NCI-H345 treated with DMSO at 0.1 percent for 48 hours (cell line): ENCODE measurements around the gene HOXA4.

Experiments
- DNase-seq: peaks from one replicate; lab custom pipeline; 2025; ENCODE audit not compliant: unreplicated experiment; lab: John Stamatoyannopoulos, UW

HOXA4 gene

DNA sequence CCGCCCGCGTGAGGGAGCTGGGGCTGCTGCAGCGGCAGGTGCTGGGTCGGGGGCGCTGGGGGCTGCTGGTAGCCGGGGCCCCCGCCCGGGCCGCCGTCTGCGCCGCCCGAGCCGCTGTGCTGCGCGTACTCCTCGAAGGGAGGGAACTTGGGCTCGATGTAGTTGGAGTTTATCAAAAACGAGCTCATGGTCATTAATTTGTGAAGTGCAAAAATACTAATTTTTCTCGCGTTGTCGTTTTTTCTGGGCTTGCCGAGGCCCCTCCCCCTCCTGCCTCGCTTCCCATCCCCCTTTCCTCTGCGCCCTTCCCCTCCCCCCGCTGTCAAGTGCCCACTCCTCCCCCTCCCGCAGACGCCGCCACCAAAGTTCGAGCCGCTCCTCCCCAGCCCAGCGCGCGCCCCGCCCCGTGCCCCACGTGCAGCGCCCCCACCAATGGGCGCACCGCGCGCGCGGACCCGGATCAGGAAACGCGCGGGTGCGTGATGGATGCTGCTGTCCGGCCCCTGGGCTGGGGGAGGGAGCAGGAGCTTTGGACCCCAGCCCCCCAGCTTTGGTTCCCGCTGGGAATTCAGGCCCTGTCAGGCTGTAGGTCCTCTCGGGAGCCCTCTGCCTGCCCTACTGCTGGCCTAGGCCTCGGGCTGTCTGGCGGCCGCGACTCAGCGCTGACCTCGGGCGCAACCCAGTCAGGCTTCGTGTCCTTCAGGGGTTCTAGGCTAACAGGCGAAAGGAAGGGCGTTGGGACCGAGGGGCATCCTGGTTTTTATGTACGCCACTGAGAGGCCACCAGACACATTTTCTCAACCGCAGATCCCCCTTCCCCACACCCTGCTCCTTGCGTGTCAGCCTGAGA is at the start of gene HOXA4:
HOXA4 (minus strand) TSS at position 218 of the 850 bp plus-strand sequence; CDS start at position 194, 24 bp downstream.
- DNase-seq, result peak; percentile 47

DNA sequence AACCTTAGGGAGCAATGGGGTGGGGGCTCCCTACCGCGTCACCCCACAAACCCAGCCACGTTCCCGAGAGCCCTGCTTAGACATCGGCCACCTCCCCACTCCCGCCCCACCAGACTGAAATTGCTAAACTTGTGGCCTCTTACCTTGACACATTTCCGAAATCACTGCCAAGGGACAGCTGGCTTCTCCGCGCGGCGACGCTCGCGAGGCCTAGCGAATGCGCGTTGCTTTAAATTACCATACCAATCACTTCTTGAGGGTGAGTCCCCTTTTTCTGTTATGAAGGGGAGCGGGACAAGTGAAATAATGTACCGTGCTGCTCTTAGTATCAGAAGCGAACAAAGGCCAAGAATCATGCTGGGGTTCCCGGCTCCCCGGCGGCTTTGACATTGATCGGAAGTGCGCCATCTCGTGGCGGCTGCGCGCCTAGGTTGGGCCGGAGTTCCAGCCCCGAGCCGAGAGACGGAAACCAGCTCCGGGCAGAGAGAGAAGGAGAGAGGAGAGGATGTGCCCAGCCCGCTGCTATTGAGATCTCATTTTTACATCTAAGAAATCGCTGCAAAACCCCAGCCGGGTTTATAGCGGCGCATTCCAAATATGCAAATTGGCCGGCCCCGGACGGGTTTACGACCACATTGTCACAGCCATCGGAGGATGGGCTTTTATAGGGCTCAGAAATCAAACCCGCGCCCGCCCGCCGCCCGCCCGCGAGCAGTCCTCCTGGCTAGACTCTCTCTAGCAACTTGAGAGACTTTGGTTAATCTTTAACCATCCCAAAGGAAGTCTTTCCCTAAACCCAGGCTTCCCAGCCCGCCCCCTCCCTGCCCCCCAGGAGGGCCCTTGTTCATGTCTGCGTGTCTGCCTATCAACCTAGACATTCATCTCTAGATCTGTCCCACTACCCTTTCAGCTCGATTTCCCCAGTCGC is 49.2 kb upstream of the HOXA4 start:
- no peak for DNase-seq

DNA sequence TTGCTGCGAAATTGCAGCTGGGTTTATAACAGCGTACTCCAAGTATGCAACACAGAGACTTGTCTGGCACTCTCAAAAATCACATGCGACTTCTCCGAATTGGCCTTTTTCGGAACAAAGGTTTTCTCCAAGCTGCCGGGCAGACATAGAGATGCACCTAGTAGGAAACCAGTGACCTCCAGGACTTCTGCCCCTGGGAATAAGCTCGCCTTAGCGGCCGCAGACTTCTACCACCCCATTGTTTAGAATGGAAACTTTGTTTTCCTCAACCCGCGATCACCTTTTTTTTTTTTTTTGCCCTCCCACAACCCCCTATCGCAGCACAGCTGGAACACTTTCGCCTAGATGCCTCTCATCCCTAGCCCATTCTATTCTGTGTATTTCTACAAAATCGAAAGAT is 48.5 kb upstream of the HOXA4 start:
- no peak for DNase-seq

DNA sequence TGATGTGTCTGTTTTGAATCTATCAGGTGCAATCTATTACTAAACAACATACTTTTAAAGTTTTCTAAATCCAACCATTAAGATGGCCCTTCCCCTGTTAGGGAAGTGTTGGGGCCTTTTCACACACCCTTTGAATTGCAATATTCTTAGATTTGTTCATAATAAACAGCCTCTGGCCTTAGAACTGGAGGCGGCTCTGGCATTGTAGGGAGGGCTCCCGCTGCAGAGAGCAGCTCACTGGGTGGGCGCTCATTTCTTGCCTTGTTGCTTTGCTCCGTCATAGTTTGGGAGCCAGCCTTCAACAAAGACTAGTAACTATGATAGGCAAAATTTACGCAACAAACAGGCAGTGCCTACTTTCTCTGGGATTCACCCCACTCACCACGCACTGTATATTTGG is 47.8 kb upstream of the HOXA4 start:
- DNase-seq, result no peak

DNA sequence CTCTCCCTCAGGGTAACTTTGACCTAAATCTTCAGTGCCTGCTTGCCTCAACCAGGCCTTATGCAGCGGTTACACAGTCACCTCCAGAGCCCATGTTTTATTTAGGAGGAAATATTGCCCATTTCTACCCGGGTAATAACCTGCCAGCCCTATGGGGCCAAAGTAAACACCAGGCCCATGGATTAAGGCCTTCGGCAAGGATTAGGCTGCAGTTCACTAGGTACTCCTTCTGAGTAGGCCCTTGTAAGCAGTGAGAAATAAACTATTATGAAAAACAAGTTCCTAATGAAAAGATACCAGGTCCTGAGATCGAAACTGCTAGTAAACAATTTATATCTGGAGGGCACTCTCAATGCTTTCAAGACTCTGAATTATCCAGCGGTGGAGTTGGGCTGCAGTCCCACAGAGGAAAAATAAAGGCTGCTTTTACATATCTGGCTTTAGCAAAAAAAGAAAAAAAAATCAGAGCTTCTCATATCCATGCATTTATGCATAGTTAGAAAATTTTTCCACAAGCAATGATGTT is 47.3 kb upstream of the HOXA4 start:
- no peak for DNase-seq

DNA sequence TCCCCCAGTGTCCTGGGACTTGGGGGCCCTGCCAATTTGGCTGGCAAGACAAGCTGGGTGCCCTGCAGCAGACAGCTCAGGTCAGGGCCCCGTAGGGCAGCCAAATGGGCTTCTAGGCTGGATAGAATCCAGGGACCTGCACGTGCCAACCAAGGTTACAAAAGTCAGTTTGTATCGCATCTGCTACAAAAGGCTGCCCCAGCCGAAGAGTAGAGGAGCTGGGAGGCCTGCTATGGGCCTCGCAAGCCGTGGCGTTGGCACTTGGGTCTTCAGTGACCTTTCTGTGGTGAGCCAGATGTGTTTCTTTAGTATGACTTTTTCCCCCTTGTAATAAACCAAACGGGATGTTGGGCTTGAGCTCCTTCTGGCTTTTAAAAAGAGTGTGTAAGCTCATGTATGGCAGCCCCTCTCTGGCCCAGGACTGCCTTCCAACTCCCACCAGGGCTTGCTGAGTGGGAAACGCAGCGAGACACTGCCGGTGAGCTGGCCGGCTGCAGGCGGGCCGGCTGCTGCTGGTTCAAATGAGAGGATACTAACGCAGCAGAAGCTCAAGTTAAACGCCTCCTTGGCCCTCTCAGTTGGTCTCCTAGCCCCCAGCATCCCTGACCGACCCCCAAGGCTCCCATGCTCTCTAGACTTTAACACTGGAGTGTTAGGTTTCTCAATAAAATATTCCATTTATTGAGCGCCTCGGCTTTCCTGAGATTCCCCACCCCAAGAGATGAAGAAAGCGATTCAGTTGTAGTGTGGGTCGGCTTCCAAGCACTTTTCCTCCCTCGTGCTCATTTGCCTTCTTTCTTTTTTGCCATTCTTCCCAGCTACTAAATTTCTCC is 46.6 kb upstream of the HOXA4 start:
- DNase-seq, result no peak

DNA sequence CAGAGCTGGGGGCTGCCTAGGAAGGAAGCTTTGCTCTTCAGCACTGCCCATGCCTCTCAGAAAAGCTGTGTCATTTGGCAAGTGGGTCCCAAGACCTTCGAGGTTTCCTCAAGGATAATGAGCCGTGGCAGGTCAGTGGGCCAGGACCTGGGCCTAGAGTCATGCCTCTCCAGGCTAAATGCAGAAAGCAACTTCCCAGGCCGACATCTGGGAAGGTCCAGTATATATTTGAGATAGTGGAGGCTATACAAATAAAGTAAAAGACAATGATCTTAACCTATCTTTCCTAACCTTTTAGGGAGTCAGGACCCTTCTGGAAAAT is 45.9 kb upstream of the HOXA4 start:
- no peak for DNase-seq

DNA sequence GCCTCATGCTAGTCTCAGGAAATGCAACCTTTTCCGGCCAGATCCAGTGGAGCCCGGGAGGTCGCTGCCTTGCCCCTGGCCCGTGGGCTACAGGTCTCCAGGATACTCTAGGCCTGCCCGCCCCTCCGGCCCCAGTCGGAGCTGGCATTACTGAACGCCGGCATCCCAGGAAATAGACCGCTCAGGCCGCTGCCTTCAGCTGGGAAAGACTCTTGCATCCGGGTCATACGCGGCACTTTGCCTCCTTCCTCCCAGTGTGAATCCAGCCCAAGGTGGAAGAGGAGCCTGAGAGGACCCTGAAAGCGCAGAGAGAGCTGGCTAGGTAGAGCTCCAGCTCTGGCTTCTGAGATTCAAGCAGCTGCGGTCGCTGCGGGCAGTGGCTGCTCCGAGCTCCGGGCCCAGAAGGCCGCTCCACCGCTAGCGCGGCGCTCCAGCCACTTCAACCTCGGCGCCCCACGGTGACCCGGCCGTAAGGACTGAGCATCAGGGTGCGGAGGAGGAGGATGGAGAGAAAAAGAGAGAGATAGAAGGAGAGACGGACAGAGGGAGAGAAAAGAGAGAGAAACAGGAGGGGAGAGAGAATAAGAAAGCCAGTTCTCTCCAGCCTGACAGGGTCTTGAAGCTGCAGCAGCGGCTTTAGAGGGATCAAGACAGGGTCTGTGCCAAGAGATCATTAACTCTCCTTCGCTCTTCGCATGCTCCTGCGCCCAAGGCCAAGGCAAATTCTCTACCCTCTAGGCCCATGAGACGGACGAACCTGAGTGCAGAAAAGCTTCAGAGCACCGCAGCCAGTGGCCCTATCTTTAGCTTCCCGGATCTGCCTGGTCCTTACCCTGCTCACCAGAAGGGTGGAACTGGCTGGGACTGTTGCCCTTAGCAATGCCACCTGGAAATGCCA is 45.3 kb upstream of the HOXA4 start:
- DNase-seq, result no peak

DNA sequence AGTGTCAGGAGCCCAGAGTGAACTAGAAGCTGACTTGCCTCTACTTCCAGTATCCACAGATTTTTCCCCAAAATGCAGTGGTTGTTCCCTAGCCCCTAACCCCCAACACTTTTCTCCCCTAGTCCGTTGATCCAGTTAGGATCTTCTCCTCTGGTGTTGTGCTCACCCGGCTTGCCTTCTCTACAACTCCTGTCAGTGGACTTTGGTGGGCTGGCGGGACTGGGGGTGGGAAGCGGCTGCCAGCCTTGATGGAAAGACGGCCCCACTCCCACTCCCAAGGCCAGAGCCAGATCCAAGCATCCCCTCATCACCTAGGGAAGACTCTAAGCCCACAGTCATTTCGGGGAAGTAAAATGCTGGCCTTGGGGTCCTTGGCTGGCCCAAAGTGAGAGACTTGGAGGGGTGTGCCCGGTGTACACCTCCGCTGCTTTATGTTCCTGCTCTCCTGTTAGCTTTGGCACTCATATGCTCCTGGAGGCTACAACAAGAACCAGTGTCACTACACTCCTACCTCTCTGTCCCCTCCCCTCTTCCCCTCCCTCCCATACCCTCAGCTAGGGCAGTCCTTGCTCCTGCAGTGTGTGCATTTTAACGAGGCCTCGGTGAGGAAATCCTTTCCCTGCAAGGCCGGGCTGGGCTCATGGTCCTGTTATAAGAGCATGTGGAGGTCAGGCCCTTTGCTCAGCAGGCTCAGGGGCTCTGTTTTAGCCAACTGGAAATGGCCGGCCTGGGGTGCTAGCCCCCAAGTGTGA is 44.5 kb upstream of the HOXA4 start:
- DNase-seq, result no peak

DNA sequence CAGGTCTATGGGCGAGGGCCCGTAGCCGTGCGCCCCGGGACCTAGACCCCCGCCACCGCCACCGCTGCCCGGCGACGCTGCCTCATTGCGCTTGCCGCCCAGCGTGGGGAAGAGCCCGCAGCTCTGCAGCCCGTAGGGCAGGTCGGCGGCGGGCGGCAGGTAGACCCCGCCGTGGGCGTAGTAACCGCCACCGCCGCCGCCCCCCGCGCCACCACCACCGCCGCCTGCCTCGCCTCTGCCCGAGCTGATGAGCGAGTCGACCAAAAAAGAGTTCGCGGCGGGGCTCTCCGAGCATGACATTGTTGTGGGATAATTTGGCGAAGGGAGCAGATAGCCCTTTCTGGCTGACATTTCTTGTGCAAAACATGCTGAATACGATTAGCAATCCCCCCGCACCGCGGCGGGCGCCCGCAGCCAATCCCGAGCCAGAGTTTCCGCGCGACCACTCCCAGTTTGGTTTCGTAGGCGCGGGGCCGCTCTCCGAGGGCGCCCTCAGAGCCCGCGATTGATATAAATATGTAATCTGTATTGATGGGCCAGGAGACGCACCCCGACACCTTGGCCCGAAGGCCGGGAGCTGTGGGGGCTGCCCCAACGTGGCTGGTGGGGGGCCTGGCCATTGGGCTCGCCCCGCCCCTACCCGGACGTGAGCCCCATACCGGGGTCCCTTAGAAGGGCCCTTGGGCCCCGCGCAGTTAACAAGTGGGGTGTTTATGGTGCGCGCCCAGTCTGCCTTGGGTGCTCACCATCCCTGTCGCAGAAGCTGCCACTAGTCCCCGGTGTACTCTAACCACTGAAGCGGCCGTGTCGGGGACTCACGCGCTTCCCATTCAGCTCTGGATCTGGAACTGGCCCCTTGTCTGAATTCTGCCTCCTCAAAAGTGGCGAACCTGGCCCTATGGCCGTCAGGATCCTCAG is 43.7 kb upstream of the HOXA4 start, which contains the start of gene HOXA10:
HOXA10 (minus strand) TSS at position 365 of the 918 bp plus-strand sequence; CDS start at position 351, 14 bp downstream.
- DNase-seq, result peak; percentile 22

DNA sequence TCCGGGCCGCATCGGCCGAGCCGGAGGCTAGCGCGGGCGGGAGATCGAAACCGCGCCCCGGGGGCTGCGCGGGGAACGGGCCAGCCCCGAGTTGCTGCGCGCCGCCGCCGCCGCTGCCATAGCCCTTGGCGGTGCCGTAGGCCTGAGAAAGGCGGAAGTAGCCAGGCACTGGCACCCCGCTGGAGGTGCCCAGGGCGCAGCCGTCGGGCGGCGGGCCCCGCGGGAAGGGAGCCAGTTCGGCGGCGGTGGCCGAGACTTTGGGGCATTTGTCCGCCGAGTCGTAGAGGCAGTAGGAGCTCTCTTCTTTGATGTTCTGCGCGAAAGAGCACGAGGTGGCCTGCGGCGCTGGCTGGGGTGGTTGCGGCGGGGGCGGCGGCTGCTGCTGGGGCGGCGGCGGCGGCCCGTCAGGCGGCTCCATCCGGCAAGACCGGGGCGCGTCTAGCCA is 43.0 kb upstream of the HOXA4 start:
- DNase-seq, result no peak

DNA sequence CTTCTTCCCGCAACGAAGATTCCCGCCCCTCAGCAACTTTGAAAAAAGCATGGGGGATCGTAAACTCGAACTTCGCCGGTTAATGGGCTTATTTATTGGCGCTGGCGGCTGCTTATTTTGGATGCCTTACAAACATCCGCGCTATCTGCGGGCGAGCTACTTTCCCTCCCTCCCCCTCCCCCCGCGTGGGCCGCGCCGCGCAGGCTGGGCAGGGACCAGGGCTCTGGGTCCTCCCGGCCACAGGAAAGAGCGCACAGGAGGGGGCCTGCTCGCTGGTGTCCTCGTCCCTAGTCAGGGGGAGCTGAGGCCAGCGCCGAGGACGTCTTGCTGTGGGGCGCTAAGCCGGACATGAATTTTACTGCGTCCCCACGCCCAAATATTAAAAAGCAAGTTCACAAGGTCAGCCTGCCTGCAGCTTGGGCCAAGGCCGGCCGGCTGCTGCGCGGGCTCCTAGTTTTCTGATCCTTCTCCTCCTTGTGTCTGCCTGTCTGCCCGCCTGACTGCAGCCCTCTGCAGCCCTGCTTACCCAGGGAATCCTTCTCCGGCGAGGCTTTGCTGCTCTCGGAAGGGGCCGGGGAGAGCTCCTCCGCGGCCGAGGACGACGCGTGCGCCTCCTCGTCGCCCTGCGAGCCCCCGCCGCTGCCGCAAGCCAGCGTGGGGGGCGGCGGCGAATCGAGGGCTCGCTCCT is 42.4 kb upstream of the HOXA4 start:
- DNase-seq, result no peak

DNA sequence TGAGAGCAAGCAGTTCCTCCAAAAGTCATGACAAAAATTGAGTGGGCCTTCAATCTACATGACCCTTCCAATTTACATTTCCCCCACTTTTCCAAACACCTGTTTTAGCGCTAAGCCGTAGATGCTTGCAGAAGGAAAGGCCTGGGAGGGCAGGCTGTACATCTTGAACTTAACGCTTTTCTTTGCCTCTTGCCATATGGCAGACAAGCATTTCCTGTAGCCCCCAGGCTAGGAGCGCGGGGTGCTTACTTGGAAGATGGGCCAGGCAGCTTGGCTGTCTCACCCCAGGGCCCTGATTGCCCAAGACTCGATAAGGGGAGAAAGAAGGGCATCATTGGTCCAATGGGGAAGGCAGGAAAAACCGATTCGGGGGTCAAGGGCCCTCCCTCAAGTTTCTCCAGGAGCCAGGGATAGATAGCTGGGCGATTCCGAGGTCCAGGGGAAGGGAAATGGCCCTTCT is 41.8 kb upstream of the HOXA4 start:
- no peak for DNase-seq

DNA sequence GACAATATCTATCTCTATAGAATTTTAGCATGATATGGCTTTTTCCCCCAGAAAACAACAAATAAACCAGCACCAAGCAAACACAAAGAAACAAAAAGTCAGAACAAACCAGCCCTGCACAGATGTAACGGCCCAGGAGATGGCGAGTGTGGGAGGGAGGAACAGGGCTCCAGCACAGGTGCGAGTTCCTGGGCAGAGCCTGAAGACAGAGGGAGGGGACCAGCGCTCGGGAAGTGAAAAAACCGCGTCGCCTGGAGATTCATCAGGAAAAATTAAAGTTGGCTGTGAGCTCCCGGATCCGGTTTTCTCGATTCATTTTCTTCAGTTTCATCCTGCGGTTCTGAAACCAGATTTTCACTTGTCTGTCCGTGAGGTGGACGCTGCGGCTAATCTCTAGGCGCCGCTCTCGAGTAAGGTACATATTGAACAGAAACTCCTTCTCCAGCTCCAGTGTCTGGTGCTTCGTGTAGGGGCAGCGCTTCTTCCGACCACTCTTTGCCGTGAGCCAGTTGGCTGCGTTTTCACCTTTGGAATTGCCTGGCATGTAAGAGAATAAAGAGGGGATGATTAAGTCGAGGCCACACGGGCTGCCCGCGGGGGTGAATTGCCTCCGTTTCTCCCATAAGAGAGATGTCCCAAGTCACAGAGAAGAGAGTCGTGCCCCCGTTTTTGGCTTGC is 41.2 kb upstream of the HOXA4 start:
- no peak for DNase-seq

DNA sequence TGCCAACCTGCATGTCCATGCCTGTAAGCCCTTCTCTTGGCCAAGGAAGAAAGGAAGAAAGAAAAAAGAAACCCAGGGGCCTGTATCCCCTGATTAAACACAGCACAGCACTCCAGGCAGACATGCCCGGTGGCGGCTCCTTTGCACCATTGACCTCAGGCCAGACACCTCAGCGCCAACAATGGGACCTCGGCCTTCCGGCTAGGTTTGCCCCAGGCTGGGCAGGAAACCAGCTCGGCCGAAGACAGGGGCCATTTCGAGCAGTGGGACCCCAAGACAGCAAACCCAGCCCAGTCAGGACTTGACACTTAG is 40.7 kb upstream of the HOXA4 start:
- DNase-seq, result no peak

DNA sequence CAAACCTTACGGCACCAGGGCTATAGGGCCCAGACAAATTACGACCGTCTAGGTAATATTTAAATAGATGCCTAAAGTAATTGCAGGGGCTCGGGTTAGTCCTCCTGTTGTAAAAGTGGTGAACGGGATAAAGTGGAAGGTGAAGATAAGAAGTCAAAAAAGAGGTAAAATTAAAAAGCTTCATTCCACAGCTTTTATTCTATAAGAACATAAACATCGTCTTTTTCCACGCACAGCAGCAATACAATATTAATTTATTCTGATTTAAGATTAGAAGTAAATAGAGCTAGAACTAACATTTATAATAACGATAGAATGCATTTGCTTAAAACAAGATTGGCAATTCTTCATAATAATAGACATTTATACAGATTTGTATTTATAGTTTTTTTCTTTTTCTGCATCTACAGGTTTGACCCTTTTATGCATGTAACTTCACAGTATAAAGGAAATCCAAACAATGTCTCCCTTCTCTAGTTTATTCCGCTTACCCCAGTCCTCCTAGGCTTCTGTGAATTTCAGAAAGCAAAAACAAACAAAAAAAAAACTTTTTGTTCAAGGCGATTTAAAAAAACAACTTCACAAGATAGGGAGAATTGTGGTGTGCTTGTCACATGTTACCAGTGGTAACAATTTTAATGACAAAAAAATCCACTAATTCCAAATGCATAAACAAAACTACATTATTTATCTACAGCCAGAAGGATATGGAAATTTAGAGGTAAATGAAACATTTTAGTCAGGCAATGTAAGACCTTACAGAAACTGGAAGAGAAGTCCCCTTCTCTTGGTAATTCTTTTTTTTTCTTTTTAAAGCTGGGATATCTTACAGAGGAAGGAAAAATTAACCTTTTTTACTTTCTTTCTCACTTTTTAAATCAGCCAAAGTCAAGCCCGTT is 40.1 kb upstream of the HOXA4 start:
- DNase-seq, result no peak
